HepG2 (cell line): ENCODE results near the gene FN1. TPM values are rescaled to one million over a fixed set of nuclear protein-coding genes. Genes with fewer than 3 reads are reported as not detected.

Source experiments
- ATRX ChIP-seq: sonication (generic); formaldehyde crosslinking; IDR thresholded peaks from 2 replicates; pipeline ENCODE4 v1.4.0; 2020; ENCODE audit warnings: missing genetic modification reagents, borderline replicate concordance
- CHD4 ChIP-seq: fragments of 200-600 bp; sonication (generic); IDR thresholded peaks from 2 replicates; pipeline ENCODE4 v1.7.0; 2017; ENCODE audit warnings: mild to moderate bottlenecking, low read length, borderline replicate concordance
- CREM ChIP-seq, 2 experiments: sonication (generic) in 1 of 2; formaldehyde crosslinking in 1 of 2; IDR thresholded peaks; 2 replicates each; pipeline versions ENCODE4 v1.4.0 to v1.6.1; 2016 to 2020; ENCODE audit warnings: antibody characterized with exemption in 1 of 2, mild to moderate bottlenecking in 1 of 2, missing genetic modification reagents in 1 of 2
- HNRNPH1 ChIP-seq: fragments of 200-400 bp; formaldehyde crosslinking; optimal IDR thresholded peaks from 2 replicates; pipeline ENCODE3; 2017; ENCODE audit warnings: mild to moderate bottlenecking, low read depth, low read length
- JARID2 ChIP-seq: sonication (generic); formaldehyde crosslinking; IDR thresholded peaks from 2 replicates; pipeline ENCODE4 v1.8.1; 2023; ENCODE audit warnings: missing genetic modification reagents, inconsistent platforms; ENCODE audit not compliant: insufficient replicate concordance
- MTA3 ChIP-seq: sonication (generic); formaldehyde crosslinking; IDR thresholded peaks from 2 replicates; pipeline ENCODE4 v1.4.0; 2020; ENCODE audit warnings: missing genetic modification reagents
- MXD4 ChIP-seq: IDR thresholded peaks from 2 replicates; pipeline ENCODE4 v1.6.1; 2016; ENCODE audit warnings: mild to moderate bottlenecking, missing biosample characterization, missing genetic modification reagents
- PLSCR1 ChIP-seq: sonication (generic); formaldehyde crosslinking; IDR thresholded peaks from 2 replicates; pipeline ENCODE4 v1.5.0; 2020; ENCODE audit warnings: missing genetic modification reagents, mild to moderate bottlenecking, borderline replicate concordance
- RAD21 ChIP-seq: fragments of 450-650 bp; formaldehyde crosslinking; IDR thresholded peaks from 2 replicates; pipeline ENCODE4 v1.5.0; 2020; ENCODE audit warnings: mild to moderate bottlenecking
- SMAD3 ChIP-seq: sonication (generic); formaldehyde crosslinking; IDR thresholded peaks from 2 replicates; pipeline ENCODE4 v1.4.0; 2020; ENCODE audit warnings: missing genetic modification reagents
- TRIM22 ChIP-seq: fragments of 450-650 bp; IDR thresholded peaks from 2 replicates; pipeline ENCODE4 v1.6.1; 2017
- ZFP90 ChIP-seq: sonication (generic); formaldehyde crosslinking; IDR thresholded peaks from 2 replicates; pipeline ENCODE4 v1.8.0; 2022; ENCODE audit warnings: missing genetic modification reagents, mild to moderate bottlenecking, inconsistent platforms, borderline replicate concordance
- ZFYVE20 ChIP-seq: sonication (generic); formaldehyde crosslinking; IDR thresholded peaks from 2 replicates; pipeline ENCODE4 v1.8.0; 2023; ENCODE audit warnings: low read depth, mild to moderate bottlenecking, moderate library complexity, missing genetic modification reagents, borderline replicate concordance
- ZNF205 ChIP-seq: IDR thresholded peaks from 2 replicates; pipeline ENCODE4 v1.6.1; 2018; ENCODE audit warnings: missing biosample characterization, missing genetic modification reagents
- ZNF280D ChIP-seq: sonication (generic); formaldehyde crosslinking; IDR thresholded peaks from 2 replicates; pipeline ENCODE4 v1.5.1; 2020; ENCODE audit warnings: mild to moderate bottlenecking, missing genetic modification reagents
- ZNF616 ChIP-seq: sonication (generic); formaldehyde crosslinking; IDR thresholded peaks from 2 replicates; pipeline ENCODE4 v1.5.0; 2020; ENCODE audit warnings: low read depth, mild to moderate bottlenecking, missing genetic modification reagents
- ZSCAN12 ChIP-seq: sonication (generic); formaldehyde crosslinking; IDR thresholded peaks from 2 replicates; pipeline ENCODE4 v1.9.0; 2021; ENCODE audit warnings: mild to moderate bottlenecking, missing genetic modification reagents
- polyA plus RNA-seq, 8 experiments: library from polyadenylated mRNA; depleted of rRNA in 3 of 8; stranded (reverse) in 7 of 8; unstranded in 1 of 8; fragments of >200 nt; fragmentation: Illumina TruSeq in 4 of 8; extraction: Trizol in 4 of 8; gene quantifications; 2 replicates each; pipeline versions ENCODE4 v1.2.1 to v1.2.3, GENCODE V29; 2011 to 2016; ENCODE audit warnings: low read depth in 4 of 8, missing spikeins in 1 of 8, mixed read lengths in 1 of 8; ENCODE audit not compliant: insufficient read depth in 1 of 8
- total RNA-seq, 5 experiments: library from RNA; depleted of rRNA; stranded (reverse); fragments of >200 nt; fragmentation: Illumina TruSeq; extraction: Trizol; gene quantifications; 2 replicates each; pipeline ENCODE4 v1.2.3, GENCODE V29; 2016; ENCODE audit warnings: low read depth in 1 of 5
- TF ChIP-seq, protein P1 (sequence below): sonication (generic); formaldehyde crosslinking; IDR thresholded peaks from 2 replicates; pipeline ENCODE4 v1.4.0; 2020; ENCODE audit warnings: missing genetic modification reagents
- TF ChIP-seq, protein P2 (sequence below): sonication (generic); formaldehyde crosslinking; IDR thresholded peaks from 2 replicates; pipeline ENCODE4 v1.9.0; 2021; ENCODE audit warnings: missing genetic modification reagents, mild to moderate bottlenecking, borderline replicate concordance

FN1 gene
- total and polyA plus RNA-seq, 2 of the 13 experiments (the other 11 are each of a cell fraction or from before 2014, with no cell fraction given), result 1,847 to 6,471 TPM

GRCh38 chr2:215425021-215425782 is 10.7 kb downstream of the FN1 start (continued):
- TF ChIP-seq CHD4, result no peak
- TF ChIP-seq, protein P1, sequence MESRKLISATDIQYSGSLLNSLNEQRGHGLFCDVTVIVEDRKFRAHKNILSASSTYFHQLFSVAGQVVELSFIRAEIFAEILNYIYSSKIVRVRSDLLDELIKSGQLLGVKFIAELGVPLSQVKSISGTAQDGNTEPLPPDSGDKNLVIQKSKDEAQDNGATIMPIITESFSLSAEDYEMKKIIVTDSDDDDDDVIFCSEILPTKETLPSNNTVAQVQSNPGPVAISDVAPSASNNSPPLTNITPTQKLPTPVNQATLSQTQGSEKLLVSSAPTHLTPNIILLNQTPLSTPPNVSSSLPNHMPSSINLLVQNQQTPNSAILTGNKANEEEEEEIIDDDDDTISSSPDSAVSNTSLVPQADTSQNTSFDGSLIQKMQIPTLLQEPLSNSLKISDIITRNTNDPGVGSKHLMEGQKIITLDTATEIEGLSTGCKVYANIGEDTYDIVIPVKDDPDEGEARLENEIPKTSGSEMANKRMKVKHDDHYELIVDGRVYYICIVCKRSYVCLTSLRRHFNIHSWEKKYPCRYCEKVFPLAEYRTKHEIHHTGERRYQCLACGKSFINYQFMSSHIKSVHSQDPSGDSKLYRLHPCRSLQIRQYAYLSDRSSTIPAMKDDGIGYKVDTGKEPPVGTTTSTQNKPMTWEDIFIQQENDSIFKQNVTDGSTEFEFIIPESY, result 0 out of 2 replicates have a peak, but pooled peaks have one; percentile 76
- TF ChIP-seq CREM (IDR thresholded peaks at IDR 0.05), result no peak
- TF ChIP-seq CREM (CRISPR knock-in tag; IDR thresholded peaks at IDR 0.05), result no peak
- TF ChIP-seq ZNF616 (CRISPR knock-in tag), result no peak
- TF ChIP-seq TRIM22, result no peak
- no peak for TF ChIP-seq MTA3 (CRISPR knock-in tag)
- TF ChIP-seq ZSCAN12 (CRISPR knock-in tag), result no peak
- TF ChIP-seq JARID2 (CRISPR knock-in tag), result no peak
- TF ChIP-seq, protein P2, sequence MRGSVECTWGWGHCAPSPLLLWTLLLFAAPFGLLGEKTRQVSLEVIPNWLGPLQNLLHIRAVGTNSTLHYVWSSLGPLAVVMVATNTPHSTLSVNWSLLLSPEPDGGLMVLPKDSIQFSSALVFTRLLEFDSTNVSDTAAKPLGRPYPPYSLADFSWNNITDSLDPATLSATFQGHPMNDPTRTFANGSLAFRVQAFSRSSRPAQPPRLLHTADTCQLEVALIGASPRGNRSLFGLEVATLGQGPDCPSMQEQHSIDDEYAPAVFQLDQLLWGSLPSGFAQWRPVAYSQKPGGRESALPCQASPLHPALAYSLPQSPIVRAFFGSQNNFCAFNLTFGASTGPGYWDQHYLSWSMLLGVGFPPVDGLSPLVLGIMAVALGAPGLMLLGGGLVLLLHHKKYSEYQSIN (CRISPR knock-in tag), result no peak
- no peak for TF ChIP-seq ZNF205
- TF ChIP-seq RAD21 (CRISPR knock-in tag), result 0 out of 2 replicates have a peak, but pooled peaks have one; percentile 7
- no peak for TF ChIP-seq HNRNPH1
- TF ChIP-seq ZFYVE20 (CRISPR knock-in tag), result 0 out of 2 replicates have a peak, but pooled peaks have one; percentile 50
- TF ChIP-seq ZNF280D, result 0 out of 2 replicates have a peak, but pooled peaks have one; percentile 45
- TF ChIP-seq ATRX (CRISPR knock-in tag), result no peak
- no peak for TF ChIP-seq SMAD3 (CRISPR knock-in tag)
- TF ChIP-seq MXD4 (CRISPR knock-in tag), result no peak
- TF ChIP-seq ZFP90 (CRISPR knock-in tag), result no peak
- no peak for TF ChIP-seq PLSCR1
